HG02885 (cell line): ENCODE results near the gene CACNB4.
A peak's percentile ranks its signal among the peaks of the same experiment; 100 is the strongest.
"Not testable (repeated sequence)": the region's sequence is repeated elsewhere in the genome, so short reads cannot be mapped to it uniquely, and the experiment has no call there.

Source experiments
- ATAC-seq: cut with Tn5 transposase; IDR thresholded peaks from one replicate; pipeline ENCODE4 v1.9.1; 2021; ENCODE audit warnings: mild to moderate bottlenecking; ENCODE audit not compliant: unreplicated experiment, poor library complexity

The CACNB4 gene

GRCh38 chr2:151918308-151918707 lies 180.5 kb downstream of the CACNB4 start:
- ATAC-seq: no peak

GRCh38 chr2:151916632-151917031 lies 182.2 kb downstream of the CACNB4 start:
- no peak for ATAC-seq

- not testable (repeated sequence) for ATAC-seq
Measured at GRCh38 chr2:151915629-151916025, 183.2 kb downstream of the CACNB4 start.

GRCh38 chr2:151914989-151915628 lies 183.7 kb downstream of the CACNB4 start:
- no peak for ATAC-seq

GRCh38 chr2:151908204-151908882 lies 190.5 kb downstream of the CACNB4 start:
- no peak for ATAC-seq

- no peak for ATAC-seq
Measured at GRCh38 chr2:151907286-151908203, 191.3 kb downstream of the CACNB4 start.

GRCh38 chr2:151906633-151906998 lies 192.2 kb downstream of the CACNB4 start:
- no peak for ATAC-seq

GRCh38 chr2:151905963-151906632 lies 192.7 kb downstream of the CACNB4 start:
- peak; percentile 86 for ATAC-seq

- no peak for ATAC-seq
Measured at GRCh38 chr2:151904807-151905206, 194.0 kb downstream of the CACNB4 start.

GRCh38 chr2:151904021-151904420 lies 194.8 kb downstream of the CACNB4 start:
- no peak for ATAC-seq

- ATAC-seq: no peak
Measured at GRCh38 chr2:151902829-151903228, 196.0 kb downstream of the CACNB4 start.

GRCh38 chr2:151900331-151900730 lies 198.5 kb downstream of the CACNB4 start:
- ATAC-seq: no peak

- no peak for ATAC-seq
Measured at GRCh38 chr2:151899156-151899555, 199.7 kb downstream of the CACNB4 start.

- ATAC-seq: no peak
Measured at GRCh38 chr2:151891566-151892194, 207.2 kb downstream of the CACNB4 start.

- no peak for ATAC-seq
Measured at GRCh38 chr2:151887164-151887563, 211.7 kb downstream of the CACNB4 start.

GRCh38 chr2:151886241-151886640 lies 212.6 kb downstream of the CACNB4 start:
- ATAC-seq: no peak

GRCh38 chr2:151882786-151883445 lies 215.9 kb downstream of the CACNB4 start:
- no peak for ATAC-seq

GRCh38 chr2:151881342-151881741 lies 217.5 kb downstream of the CACNB4 start:
- ATAC-seq: no peak

GRCh38 chr2:151880586-151880985 lies 218.3 kb downstream of the CACNB4 start:
- no peak for ATAC-seq
